ENCODE measurements around the gene CDK2. TPM values are rescaled to one million over a fixed set of nuclear protein-coding genes. Genes with fewer than 3 reads are reported as not detected.
"Not testable (repeated sequence)": the region's sequence is repeated elsewhere in the genome, so short reads cannot be mapped to it uniquely, and the experiment has no call there.

The CDK2 gene
- polyA plus RNA-seq, 1 donor from 2014 or later = 8.9 TPM

- Mint-ChIP-seq H3K9me3 (no peaks in the 10 kb centered on the region), H3K36me3 (peaks cover 1% of the 10 kb centered on the region), H3K4me1 (peaks cover 22 to 25% (median 24%) of the 10 kb centered on the region in 3 donors), H3K27me3 (no peaks in the 10 kb centered on the region), H3K27ac (peak overlapping the region in 1 of 3 donors; percentile 50), H3K4me3 (peak overlapping the region in 2 of 4 donors; percentile 51 to 58)
Measured at GRCh38 chr12:55982319-55982936, 15.8 kb downstream of the CDK2 start.

- no peaks in the 10 kb centered on the region for H3K27me3 Mint-ChIP-seq
- H3K27ac Mint-ChIP-seq = peak overlapping the region; percentile 16 to 74 (median 59)
- peaks cover 1% of the 10 kb centered on the region for H3K36me3 Mint-ChIP-seq
- peaks cover 17 to 25% (median 24%) of the 10 kb centered on the region in 3 donors for H3K4me1 Mint-ChIP-seq
- no peaks in the 10 kb centered on the region for H3K9me3 Mint-ChIP-seq
- H3K4me3 Mint-ChIP-seq = peak overlapping the region in 3 of 4 donors; percentile 57 to 69 (median 63)
Measured at GRCh38 chr12:55983232-55983842, 16.7 kb downstream of the CDK2 start.

GRCh38 chr12:55984861-55985260, 18.2 kb downstream of the CDK2 start:
- H3K9me3 Mint-ChIP-seq = no peaks in the 10 kb centered on the region
- H3K36me3 Mint-ChIP-seq = peaks cover 1% of the 10 kb centered on the region
- H3K4me3 Mint-ChIP-seq = no peak overlapping the region
- no peaks in the 10 kb centered on the region for H3K27me3 Mint-ChIP-seq
- H3K27ac Mint-ChIP-seq = no peak overlapping the region
- peaks cover 13 to 18% (median 18%) of the 10 kb centered on the region in 3 donors for H3K4me1 Mint-ChIP-seq

GRCh38 chr12:55985341-55985740, 18.7 kb downstream of the CDK2 start:
- Mint-ChIP-seq H3K9me3 (no peaks in the 10 kb centered on the region), H3K4me1 (peaks cover 13 to 18% (median 18%) of the 10 kb centered on the region in 3 donors), H3K27me3 (no peaks in the 10 kb centered on the region), H3K36me3 (peaks cover 1% of the 10 kb centered on the region), H3K27ac (no peak overlapping the region), H3K4me3 (peak overlapping the region in 1 of 4 donors; percentile 12)

- not testable (repeated sequence) for H3K27me3 Mint-ChIP-seq, H3K4me3 Mint-ChIP-seq, H3K27ac Mint-ChIP-seq, H3K36me3 Mint-ChIP-seq, H3K9me3 Mint-ChIP-seq
- H3K4me1 Mint-ChIP-seq = peaks cover 13 to 18% (median 15%) of the 10 kb centered on the region in 3 donors
Measured at GRCh38 chr12:55985976-55986375, 19.3 kb downstream of the CDK2 start.

- no peak overlapping the region for H3K4me3 Mint-ChIP-seq
- no peak overlapping the region for H3K27ac Mint-ChIP-seq
- no peaks in the 10 kb centered on the region for H3K9me3 Mint-ChIP-seq
- H3K36me3 Mint-ChIP-seq = no peaks in the 10 kb centered on the region
- H3K4me1 Mint-ChIP-seq = peaks cover 2 to 3% (median 2%) of the 10 kb centered on the region in 3 donors
- no peaks in the 10 kb centered on the region for H3K27me3 Mint-ChIP-seq
Measured at GRCh38 chr12:55991110-55991509, 24.5 kb downstream of the CDK2 start.

- Mint-ChIP-seq H3K4me1 (peaks cover 6 to 12% (median 7%) of the 10 kb centered on the region in 3 donors), H3K27ac (no peak overlapping the region), H3K9me3 (no peaks in the 10 kb centered on the region), H3K27me3 (peaks cover 9% of the 10 kb centered on the region), H3K36me3 (no peaks in the 10 kb centered on the region), H3K4me3 (no peak overlapping the region)
Measured at GRCh38 chr12:55993230-55993853, 26.7 kb downstream of the CDK2 start.

GRCh38 chr12:55995366-55995765, 28.7 kb downstream of the CDK2 start:
- H3K27me3 Mint-ChIP-seq = peaks cover 9% of the 10 kb centered on the region
- H3K9me3 Mint-ChIP-seq = no peaks in the 10 kb centered on the region
- H3K27ac Mint-ChIP-seq = peak overlapping the region in 1 of 3 donors; percentile 59
- H3K4me3 Mint-ChIP-seq = no peak overlapping the region
- peaks cover 6 to 12% (median 7%) of the 10 kb centered on the region in 3 donors for H3K4me1 Mint-ChIP-seq
- no peaks in the 10 kb centered on the region for H3K36me3 Mint-ChIP-seq

- Mint-ChIP-seq H3K27me3 (peaks cover 9% of the 10 kb centered on the region), H3K4me1 (peaks cover 6 to 12% (median 7%) of the 10 kb centered on the region in 3 donors), H3K27ac (peak overlapping the region in 1 of 3 donors; percentile 67), H3K9me3 (no peaks in the 10 kb centered on the region), H3K36me3 (no peaks in the 10 kb centered on the region), H3K4me3 (peak overlapping the region; percentile 37 to 92 (median 80))
Measured at GRCh38 chr12:55996201-55996714, 29.6 kb downstream of the CDK2 start.

GRCh38 chr12:55996715-55997534, 30.3 kb downstream of the CDK2 start, which contains the start of gene SUOX:
SUOX (plus strand) TSS chr12:55997276; CDS start chr12:56002222, 4,946 bp downstream.
- Mint-ChIP-seq H3K4me3 (peak within 1 kb of the TSS; percentile 37 to 92 (median 82)), H3K4me1 (peaks cover 6 to 12% (median 7%) of the 10 kb centered on the region in 3 donors), H3K27me3 (peaks cover 9% of the 10 kb centered on the region), H3K36me3 (no peaks in the 10 kb centered on the region), H3K9me3 (no peaks in the 10 kb centered on the region), H3K27ac (peak within 1 kb of the TSS in 2 of 3 donors; percentile 22 to 67)

GRCh38 chr12:55997535-55997859, 30.9 kb downstream of the CDK2 start:
- Mint-ChIP-seq H3K4me1 (peaks cover 6 to 12% (median 7%) of the 10 kb centered on the region in 3 donors), H3K9me3 (no peaks in the 10 kb centered on the region), H3K4me3 (peak overlapping the region; percentile 10 to 92 (median 82)), H3K36me3 (no peaks in the 10 kb centered on the region), H3K27ac (peak overlapping the region in 1 of 3 donors; percentile 22), H3K27me3 (peaks cover 9% of the 10 kb centered on the region)

GRCh38 chr12:55999522-55999921, 32.9 kb downstream of the CDK2 start:
- not testable (repeated sequence) for H3K4me3 Mint-ChIP-seq, H3K9me3 Mint-ChIP-seq, H3K27me3 Mint-ChIP-seq, H3K27ac Mint-ChIP-seq, H3K36me3 Mint-ChIP-seq
- peaks cover 7 to 12% (median 8%) of the 10 kb centered on the region in 3 donors for H3K4me1 Mint-ChIP-seq

- not testable (repeated sequence) for H3K27ac Mint-ChIP-seq, H3K27me3 Mint-ChIP-seq, H3K36me3 Mint-ChIP-seq, H3K4me3 Mint-ChIP-seq, H3K9me3 Mint-ChIP-seq
- peaks cover 7 to 12% (median 8%) of the 10 kb centered on the region in 3 donors for H3K4me1 Mint-ChIP-seq
Measured at GRCh38 chr12:55999999-56000540, 33.4 kb downstream of the CDK2 start.

GRCh38 chr12:56001487-56002100, 35.0 kb downstream of the CDK2 start:
- no peaks in the 10 kb centered on the region for H3K9me3 Mint-ChIP-seq

More at GRCh38 chr12:56001487-56002100, 35.0 kb downstream of the CDK2 start:
- peaks cover 0 to 8% (median 4%) of the 10 kb centered on the region in 3 donors for H3K4me1 Mint-ChIP-seq
- no peaks in the 10 kb centered on the region for H3K36me3 Mint-ChIP-seq
- H3K4me3 Mint-ChIP-seq = no peak overlapping the region
- H3K27me3 Mint-ChIP-seq = peaks cover 6% of the 10 kb centered on the region
- H3K27ac Mint-ChIP-seq = no peak overlapping the region
